Astrocyte of the cerebellum (primary cell): ENCODE results near the gene NANOG.
"Not testable (repeated sequence)": the region's sequence is repeated elsewhere in the genome, so short reads cannot be mapped to it uniquely, and the experiment has no call there.

ENCODE experiments used
- DNase-seq: peaks from one replicate; pipeline ENCODE4 v3.0.0-alpha.2; 2011; ENCODE audit warnings: low read depth
- H3K4me3 ChIP-seq: 2 replicates; pipeline ENCODE4 v1.5.1; 2011; ENCODE audit warnings: mild to moderate bottlenecking, low read depth, low read length, moderate library complexity
- CTCF ChIP-seq: IDR thresholded peaks from 2 replicates; pipeline ENCODE4 v1.5.1; 2012; ENCODE audit warnings: low read length, low read depth, moderate library complexity, mild to moderate bottlenecking; ENCODE audit errors: missing control alignments
- in situ Hi-C: cut with HindIII; loops from 2 replicates; pipeline ENCODE4 v1.10.0; 2017; ENCODE audit warnings: low sequenced_read_pairs

Gene NANOG

GRCh38 chr12:7788884-7789528, at the start of gene NANOG:
TSS of gene NANOG (plus strand) at chr12:7789402. CDS start at chr12:7789615, 213 bp downstream.
- in situ Hi-C loops, H3K4me3 ChIP-seq: not testable (repeated sequence)

GRCh38 chr12:7747246-7747645, 42.0 kb upstream of the NANOG start, which contains the start of gene CLEC4C:
TSS of gene CLEC4C (minus strand) at chr12:7747375. CDS start at chr12:7747348, 27 bp downstream.
- no peak for DNase-seq
- no peak for TF ChIP-seq CTCF
- no peak within 1 kb of the TSS for H3K4me3 ChIP-seq
- in situ Hi-C loops, result no loop called here

More at GRCh38 chr12:7788884-7789528, at the start of gene NANOG:
- DNase-seq, result not testable (repeated sequence)

- in situ Hi-C loops, result no loop called here
- TF ChIP-seq CTCF, result no peak
- H3K4me3 ChIP-seq, result no peak overlapping the region
- DNase-seq, result no peak
Observed at GRCh38 chr12:7748852-7749251, 40.4 kb upstream of the NANOG start.

GRCh38 chr12:7749442-7749841, 39.8 kb upstream of the NANOG start:
- in situ Hi-C loops, result no loop called here
- no peak overlapping the region for H3K4me3 ChIP-seq
- TF ChIP-seq CTCF, result no peak
- no peak for DNase-seq

GRCh38 chr12:7750350-7750749, 38.9 kb upstream of the NANOG start:
- no peak overlapping the region for H3K4me3 ChIP-seq
- in situ Hi-C loops, result no loop called here
- DNase-seq, result no peak
- TF ChIP-seq CTCF, result no peak

GRCh38 chr12:7751394-7751793, 37.8 kb upstream of the NANOG start:
- no peak for TF ChIP-seq CTCF
- no peak for DNase-seq
- in situ Hi-C loops, result no loop called here
- no peak overlapping the region for H3K4me3 ChIP-seq

- DNase-seq, in situ Hi-C loops, H3K4me3 ChIP-seq: not testable (repeated sequence)
Observed at GRCh38 chr12:7751941-7752922, 37.0 kb upstream of the NANOG start.

GRCh38 chr12:7755668-7756067, 33.5 kb upstream of the NANOG start:
- H3K4me3 ChIP-seq, in situ Hi-C loops, DNase-seq: not testable (repeated sequence)
